Stimulated activated CD8-positive, alpha-beta memory T cell treated with anti-CD3 and anti-CD28 coated beads, Interleukin-4, amount 100 ng/mL, for 24 hours (primary cell): ENCODE data around the gene AXIN1.
"Not testable (repeated sequence)": the region's sequence is repeated elsewhere in the genome, so short reads cannot be mapped to it uniquely, and the experiment has no call there.

Experiments
- DNase-seq: peaks from one replicate; pipeline ENCODE4 v3.0.0-alpha.2; 2020; ENCODE audit warnings: low read depth

AXIN1 gene

GRCh38 chr16:381789-382717 is 29.5 kb upstream of the AXIN1 start, which contains the start of gene PGAP6:
Gene PGAP6, minus strand, starts transcription at chr16:381978. Its CDS starts 157 bp downstream, at chr16:381821.
- peak; percentile 49 for DNase-seq

GRCh38 chr16:381012-381788 is 28.7 kb upstream of the AXIN1 start:
- DNase-seq = no peak

GRCh38 chr16:380762-381011 is 28.2 kb upstream of the AXIN1 start:
- DNase-seq = no peak

DNA sequence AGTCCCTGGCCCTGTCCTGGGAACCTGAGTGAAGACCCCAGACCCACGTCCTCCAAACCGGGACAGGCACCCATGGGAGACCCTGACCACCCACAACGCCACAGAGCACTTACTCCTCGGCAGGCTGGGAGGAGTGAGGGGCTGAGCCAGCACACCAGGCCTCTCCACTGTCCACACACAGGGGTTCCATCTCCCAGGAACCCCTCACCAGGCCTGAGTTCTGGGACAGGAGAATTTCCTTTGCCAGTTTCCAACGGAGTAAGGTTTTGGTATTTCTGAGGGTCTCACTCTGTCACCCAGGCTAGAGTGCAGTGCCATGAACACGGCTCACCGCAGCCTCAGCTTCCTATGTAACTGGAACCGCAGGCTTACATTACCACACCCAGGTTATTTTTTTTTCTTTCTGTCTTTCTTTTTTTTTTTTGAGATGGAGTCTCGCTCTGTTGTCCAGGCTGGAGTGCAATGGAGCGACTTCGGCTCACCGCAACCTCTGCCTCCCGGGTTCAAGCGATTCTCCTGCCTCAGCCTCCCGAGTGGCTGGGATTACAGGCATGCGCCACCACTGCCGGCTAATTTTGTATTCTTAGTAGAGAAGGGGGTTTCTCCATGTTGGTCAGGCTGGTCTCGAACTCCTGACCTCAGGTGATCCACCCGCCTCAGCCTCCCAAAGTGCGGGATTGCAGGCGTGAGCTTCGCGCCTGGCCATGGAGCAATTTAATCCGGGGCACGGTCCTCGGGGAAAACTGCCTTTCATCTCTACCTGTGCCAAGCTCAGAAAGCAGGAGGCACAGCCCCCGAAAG is 27.6 kb upstream of the AXIN1 start:
- DNase-seq = no peak

GRCh38 chr16:379183-379960 is 26.8 kb upstream of the AXIN1 start:
- no peak for DNase-seq

DNA sequence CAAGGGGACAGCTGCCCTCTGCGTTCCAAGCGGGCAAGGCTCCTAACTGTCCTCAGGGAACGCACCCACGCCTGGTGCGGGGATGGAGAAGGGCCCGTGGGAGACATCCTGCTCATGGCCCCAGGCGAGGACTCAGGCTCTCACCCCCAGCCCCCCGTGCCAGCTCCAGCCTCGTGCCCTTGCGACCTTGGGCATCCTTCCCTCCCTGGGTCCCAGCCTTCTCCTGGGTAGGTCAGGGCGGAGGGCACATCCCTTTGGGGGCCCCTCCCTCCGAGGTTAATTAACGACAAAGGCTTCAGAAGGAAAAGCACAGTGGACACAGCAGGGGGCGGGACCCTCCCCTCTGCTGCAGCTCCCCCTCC is 26.3 kb upstream of the AXIN1 start:
- no peak for DNase-seq

DNA sequence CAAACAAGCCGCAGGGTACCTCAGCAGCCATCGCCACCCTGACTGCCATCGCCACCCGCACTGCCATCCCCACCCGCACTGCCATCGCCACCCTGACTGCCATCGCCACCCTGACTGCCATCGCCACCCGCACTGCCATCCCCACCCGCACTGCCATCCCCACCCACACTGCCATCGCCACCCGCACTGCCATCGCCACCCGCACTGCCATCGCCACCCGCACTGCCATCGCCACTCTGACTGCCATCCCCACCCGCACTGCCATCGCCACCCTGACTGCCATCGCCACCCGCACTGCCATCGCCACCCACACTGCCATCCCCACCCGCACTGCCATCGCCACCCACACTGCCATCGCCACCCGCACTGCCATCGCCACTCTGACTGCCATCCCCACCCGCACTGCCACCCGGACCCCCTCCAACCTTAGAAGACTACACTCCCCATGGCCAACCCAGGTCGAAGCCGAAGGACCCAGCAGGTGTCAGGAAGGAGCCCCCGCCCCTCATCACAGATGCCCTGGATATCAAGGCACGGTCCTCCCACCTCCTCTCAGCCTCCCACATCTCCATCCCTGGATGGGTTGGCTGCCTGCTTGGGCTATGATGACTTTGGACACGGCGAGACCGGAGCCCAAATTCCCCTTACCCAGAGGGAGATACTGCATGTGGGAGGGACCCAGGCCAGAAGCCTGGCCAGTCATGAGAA is 25.7 kb upstream of the AXIN1 start:
- not testable (repeated sequence) for DNase-seq

- no peak for DNase-seq
These were observed 25.0 kb upstream of the AXIN1 start for GRCh38 chr16:377419-377951.

GRCh38 chr16:376817-377418 is 24.4 kb upstream of the AXIN1 start:
- no peak for DNase-seq

- DNase-seq = no peak
These were observed 23.6 kb upstream of the AXIN1 start for GRCh38 chr16:375927-376816.

DNA sequence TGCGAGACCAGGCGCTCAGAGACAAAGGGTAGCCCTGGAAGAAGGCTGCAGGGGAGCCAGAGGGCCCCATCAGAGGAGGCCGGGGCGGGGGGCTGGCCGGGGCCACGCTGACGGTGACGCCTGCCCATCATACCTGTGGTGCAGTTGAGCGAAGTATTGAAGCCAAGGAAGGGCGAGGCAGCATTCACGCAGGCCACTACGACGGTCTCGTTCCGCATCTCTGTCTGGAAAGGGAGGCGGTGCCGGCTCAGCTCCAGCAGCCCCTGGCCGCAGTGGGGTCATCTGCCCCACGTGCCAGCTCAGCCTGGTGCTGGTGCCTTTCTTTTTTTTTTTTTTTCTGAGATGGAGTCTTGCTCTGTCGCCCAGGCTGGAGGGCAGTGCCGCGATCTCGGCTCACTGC is 22.7 kb upstream of the AXIN1 start:
- no peak for DNase-seq

GRCh38 chr16:374616-374926 is 22.0 kb upstream of the AXIN1 start:
- DNase-seq = no peak

DNA sequence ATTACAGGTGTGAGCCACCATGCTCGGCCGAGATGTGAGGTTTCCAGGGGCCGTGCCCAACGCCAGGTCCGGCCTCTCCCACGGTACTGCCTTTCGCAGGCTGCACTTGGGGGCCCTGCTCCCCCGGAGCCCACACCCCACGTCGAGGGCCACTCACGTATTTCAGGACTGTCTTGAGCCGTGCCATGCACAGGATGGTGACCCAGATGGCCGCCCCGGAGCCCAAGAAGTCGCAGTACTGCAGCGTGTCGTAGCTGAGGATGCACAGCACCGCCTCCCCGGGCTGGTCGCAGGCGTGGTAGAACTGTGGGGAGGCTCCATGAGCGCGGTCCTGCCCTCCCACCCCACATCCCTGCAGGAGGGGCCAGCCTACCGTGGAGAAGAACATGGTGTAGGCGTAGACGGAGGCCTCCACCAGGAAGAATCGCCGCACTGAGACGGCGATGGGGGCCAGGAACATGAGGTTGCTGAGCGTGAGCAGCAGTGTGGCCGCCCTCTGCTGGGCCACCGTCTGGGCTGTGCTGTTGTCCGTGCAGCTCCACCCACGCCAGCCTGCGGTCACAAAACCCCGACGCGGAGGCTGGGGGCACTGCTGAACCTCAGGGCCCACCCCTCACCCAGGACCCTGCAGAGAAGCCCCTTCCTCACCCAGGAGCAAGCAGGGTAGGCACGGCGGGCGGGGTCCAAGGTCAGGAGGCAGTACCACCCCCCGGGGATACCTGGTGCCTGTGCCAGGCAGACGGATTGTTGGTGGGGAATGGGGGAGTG is 21.5 kb upstream of the AXIN1 start:
- DNase-seq = no peak

- DNase-seq = no peak
These were observed 20.6 kb upstream of the AXIN1 start for GRCh38 chr16:373020-373598.

- DNase-seq = no peak
These were observed 19.9 kb upstream of the AXIN1 start for GRCh38 chr16:372302-372983.

GRCh38 chr16:371515-372301 is 19.2 kb upstream of the AXIN1 start:
- no peak for DNase-seq

DNA sequence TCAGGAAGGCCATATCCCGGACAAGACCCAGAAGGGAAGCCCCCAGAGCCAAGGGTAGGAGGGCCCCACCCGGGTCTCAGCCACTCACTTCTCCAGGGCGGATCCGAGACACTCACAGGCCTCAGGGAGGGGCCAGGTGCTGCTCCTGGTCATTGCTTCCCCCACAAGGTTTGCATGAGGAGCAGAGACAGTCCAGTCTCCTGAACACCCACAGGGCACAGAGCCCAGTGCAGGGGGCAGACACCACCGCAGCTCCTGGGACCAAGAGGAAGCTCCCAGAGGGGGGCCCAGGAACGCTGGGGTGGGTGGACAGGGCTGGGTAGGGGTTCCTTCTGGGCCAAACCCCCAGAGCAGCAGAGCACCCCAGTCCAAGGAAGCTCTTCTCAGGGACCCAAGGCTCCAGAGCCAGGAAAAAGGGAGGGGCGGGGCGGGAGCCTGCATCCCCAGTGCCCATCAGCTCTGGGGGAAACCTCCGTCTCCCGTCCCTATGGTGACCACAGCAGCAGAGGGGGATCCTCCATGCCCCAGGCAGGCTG is 18.5 kb upstream of the AXIN1 start:
- DNase-seq = no peak
